HL-60 (cell line): ENCODE results near the gene SGIP1.

Experiments used
- CTCF ChIP-seq: IDR thresholded peaks from one replicate; pipeline ENCODE4 v1.5.1; 2011; ENCODE audit warnings: low read length, control low read depth, inconsistent platforms; ENCODE audit not compliant: insufficient read depth
- POLR2AphosphoS5 ChIP-seq: IDR thresholded peaks from 2 replicates; pipeline ENCODE4 v1.6.1; 2012; ENCODE audit warnings: low read depth
- REST ChIP-seq: IDR thresholded peaks from 2 replicates; pipeline ENCODE4 v1.6.1; 2012; ENCODE audit warnings: low read depth; ENCODE audit not compliant: insufficient replicate concordance
- SPI1 ChIP-seq: IDR thresholded peaks from 2 replicates; pipeline ENCODE4 v1.6.1; 2012; ENCODE audit warnings: low read depth, mild to moderate bottlenecking, borderline replicate concordance

GRCh38 chr1:66626261-66626660 is 92.3 kb downstream of the SGIP1 start:
- TF ChIP-seq CTCF (no peak), REST (no peak), SPI1 (no peak), POLR2AphosphoS5 (no peak)
